Measurements from ENCODE around the gene MCTP1.

MCTP1 gene

DNA sequence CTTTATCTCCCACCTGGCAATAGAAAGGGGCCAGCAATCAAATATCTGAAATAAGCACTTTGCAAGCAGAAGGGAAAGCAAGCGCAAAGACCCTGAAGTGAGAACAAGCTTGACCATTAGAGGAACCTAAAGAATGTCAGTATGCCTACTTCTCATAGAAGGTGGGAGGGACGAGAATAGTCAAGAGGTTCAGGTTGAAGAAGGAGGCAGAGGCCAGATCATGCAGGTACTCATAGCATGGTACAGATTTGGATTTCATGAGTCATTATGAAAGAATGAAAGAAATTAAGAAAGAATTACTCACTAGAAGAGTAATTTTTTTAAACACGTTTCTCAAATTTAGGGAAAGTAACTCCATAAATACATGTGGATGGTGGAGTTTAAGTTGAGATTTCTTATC lies 33.7 kb downstream of the MCTP1 start:
- TF ChIP-seq, protein P1, sequence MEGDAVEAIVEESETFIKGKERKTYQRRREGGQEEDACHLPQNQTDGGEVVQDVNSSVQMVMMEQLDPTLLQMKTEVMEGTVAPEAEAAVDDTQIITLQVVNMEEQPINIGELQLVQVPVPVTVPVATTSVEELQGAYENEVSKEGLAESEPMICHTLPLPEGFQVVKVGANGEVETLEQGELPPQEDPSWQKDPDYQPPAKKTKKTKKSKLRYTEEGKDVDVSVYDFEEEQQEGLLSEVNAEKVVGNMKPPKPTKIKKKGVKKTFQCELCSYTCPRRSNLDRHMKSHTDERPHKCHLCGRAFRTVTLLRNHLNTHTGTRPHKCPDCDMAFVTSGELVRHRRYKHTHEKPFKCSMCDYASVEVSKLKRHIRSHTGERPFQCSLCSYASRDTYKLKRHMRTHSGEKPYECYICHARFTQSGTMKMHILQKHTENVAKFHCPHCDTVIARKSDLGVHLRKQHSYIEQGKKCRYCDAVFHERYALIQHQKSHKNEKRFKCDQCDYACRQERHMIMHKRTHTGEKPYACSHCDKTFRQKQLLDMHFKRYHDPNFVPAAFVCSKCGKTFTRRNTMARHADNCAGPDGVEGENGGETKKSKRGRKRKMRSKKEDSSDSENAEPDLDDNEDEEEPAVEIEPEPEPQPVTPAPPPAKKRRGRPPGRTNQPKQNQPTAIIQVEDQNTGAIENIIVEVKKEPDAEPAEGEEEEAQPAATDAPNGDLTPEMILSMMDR (IDR thresholded peaks at IDR 0.05; ENCODE audit: low read depth, low read length): no peak
- no peak for DNase-seq (ENCODE audit: extremely low read depth, low read depth)

DNA sequence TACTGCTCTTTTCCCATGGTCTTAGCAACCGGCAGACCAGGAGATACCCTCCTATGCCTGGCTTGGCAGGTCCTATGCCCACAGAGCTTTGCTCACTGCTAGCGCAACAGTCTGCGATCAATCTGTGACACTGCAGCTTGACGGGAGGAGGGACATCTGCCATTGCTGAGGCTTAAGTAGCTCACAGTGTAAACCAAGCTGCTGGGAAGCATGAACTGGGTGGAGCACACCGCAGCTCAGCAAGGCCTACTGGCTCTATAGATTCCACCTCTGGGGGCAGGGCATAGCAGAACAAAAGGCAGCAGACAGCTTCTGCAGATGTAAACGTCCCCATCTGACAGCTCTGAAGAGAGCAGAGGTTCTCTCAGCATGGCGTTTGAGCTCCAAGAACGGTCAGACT lies 40.4 kb downstream of the MCTP1 start:
- TF ChIP-seq, protein P1 (IDR thresholded peaks at IDR 0.05; ENCODE audit: low read depth, low read length): no peak
- no peak for DNase-seq (ENCODE audit: extremely low read depth, low read depth)

DNA sequence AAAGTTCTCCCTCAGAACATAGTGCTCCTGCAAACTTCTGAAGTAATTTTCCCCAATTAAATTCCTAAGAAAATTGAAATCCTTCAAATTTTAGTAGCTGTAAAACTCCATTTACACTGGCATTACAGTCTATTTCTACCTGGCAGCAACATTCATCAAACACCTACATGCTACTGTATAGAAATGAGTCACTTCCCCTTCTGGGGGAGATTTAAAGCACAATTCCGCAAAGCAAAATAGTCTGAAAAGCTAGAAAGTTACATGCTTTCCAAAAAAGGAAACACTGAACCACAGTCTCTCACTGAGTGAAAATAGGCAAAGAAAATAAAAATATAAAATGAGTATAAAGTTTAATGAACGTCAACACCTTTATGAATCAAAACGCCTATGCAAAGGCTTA lies 43.3 kb downstream of the MCTP1 start:
- TF ChIP-seq, protein P1 (IDR thresholded peaks at IDR 0.05; ENCODE audit: low read depth, low read length): no peak
- DNase-seq (ENCODE audit: extremely low read depth, low read depth): no peak

DNA sequence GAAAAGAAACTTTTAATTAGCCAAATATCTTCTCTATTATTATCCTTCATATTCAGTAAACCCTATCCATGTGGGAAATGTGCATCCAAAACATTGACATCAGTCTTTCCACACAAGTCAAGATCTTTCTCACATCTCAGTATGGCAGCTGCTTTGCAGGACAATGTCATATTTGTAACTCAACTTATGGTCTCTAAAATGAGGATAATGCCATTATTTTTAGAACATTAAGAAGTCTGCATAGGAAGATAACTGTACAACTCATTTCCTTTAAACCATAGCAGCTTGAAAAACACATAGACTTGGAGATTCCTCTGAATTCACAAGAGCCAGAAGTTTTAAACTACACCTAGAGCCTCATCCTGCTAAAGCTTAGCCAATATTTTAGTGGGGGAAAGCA lies 43.7 kb downstream of the MCTP1 start:
- TF ChIP-seq, protein P1 (IDR thresholded peaks at IDR 0.05; ENCODE audit: low read depth, low read length): no peak
- DNase-seq (ENCODE audit: extremely low read depth, low read depth): no peak

DNA sequence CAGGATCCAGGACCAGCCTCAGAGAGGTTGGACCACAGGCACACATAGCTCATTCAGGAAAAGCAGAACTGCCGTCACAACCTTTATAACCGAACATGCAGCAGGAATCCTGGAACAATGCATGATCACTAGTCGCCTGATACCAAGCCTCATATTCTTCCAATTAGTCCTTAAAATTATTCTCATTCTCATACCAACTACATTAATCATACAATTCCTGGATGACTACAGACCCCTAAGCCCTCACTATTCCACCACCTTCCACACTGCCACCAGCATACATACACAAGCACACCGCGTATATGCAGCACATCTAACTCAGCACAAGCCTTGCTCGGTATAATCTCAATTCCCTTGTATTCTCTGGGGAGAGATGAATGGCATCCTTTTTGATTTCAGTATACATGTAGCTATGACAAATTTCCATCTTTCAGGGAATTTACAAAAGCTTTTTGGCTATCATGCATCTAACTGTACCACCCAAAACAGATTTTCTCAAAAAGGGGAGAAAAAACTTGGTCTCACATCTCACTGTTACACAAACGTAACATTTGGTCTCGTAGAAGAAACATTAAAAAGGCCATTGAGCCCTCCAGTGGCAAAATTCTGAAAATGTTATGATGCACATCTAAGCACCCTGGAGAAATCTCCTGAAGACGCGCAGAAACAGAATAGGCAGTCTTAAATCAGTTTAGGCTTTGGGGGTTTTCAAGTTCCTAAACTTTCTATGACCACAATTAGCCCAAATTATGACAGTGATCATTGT lies 46.2 kb downstream of the MCTP1 start:
- TF ChIP-seq, protein P1 (IDR thresholded peaks at IDR 0.05; ENCODE audit: low read depth, low read length): no peak; the same call in 1 of the 2 replicates
- no peak for DNase-seq (ENCODE audit: extremely low read depth, low read depth)

DNA sequence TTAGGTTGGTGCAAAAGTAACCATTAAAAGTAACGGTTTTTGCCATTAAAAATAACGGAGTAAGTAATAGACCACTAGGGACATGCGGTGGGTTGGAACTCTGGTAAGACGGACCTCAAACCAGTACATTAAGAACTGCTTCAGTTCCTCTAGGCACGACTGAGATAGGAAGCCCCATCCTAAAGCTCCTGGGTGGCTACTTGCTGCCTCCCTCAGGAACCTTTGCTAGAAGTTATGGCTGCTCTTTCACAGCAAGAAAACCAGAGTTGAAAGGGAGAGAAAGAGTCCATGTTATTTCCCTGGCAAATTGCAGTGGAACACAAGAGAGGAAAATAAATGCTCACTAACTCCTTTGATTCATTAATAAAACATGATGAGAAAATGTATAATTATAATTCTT lies 47.6 kb downstream of the MCTP1 start:
- TF ChIP-seq, protein P1 (IDR thresholded peaks at IDR 0.05; ENCODE audit: low read depth, low read length): no peak
- DNase-seq (ENCODE audit: extremely low read depth, low read depth): no peak

DNA sequence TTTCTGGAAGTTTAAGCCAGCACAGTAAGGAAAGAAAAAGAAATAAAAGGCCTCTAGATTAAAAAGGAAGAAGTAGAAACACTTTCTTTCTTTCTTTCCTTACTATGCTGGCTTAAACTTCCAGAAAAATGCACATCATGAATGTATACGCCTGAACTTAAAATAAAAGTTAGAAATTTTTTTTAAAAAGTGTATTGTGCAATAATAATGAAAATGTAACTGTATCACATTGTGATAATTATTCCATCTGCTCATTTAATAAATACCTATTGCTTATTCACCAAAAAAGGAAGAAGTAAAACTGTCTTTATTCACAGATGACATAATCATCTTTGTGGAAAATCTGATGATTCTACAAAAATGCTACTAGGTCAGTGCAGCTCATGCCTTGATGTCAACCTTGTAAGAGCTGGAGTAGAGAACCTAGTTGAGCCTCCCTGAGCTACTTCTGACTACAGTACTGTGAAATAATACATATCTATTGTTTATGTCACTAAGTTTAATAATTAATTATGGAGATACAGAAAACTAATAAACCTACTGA lies 49.4 kb downstream of the MCTP1 start:
- TF ChIP-seq, protein P1 (IDR thresholded peaks at IDR 0.05; ENCODE audit: low read depth, low read length): no peak
- DNase-seq (ENCODE audit: extremely low read depth, low read depth): no peak
